Endothelial cell of umbilical vein (primary cell): Measurements from ENCODE around the gene MLH1. TPM values are rescaled to one million over a fixed set of nuclear protein-coding genes. Genes with fewer than 3 reads are reported as not detected.

Experiments
- BruUV-seq: library from RNA; stranded (reverse); fragments of 400-500 nt; replicated peaks from 2 replicates; lab custom pipeline; 2021; lab: Mats Ljungman, UMichigan
- CTCF ChIA-PET: fragments of 300-600, 350-600 bp; sonication (Branson Sonifier 250); formaldehyde crosslinking; loops from one replicate; lab custom pipeline; 2021; ENCODE audit warnings: antibody characterized with exemption, inconsistent platforms; lab: Charles Lee
- POLR2A ChIA-PET: fragments of 300-600, 350-600 bp; sonication (Branson Sonifier 250); formaldehyde crosslinking; loops from one replicate; lab custom pipeline; 2021; ENCODE audit warnings: antibody characterized with exemption, inconsistent platforms; lab: Charles Lee
- DNase-seq: peaks from one replicate; pipeline ENCODE4 v3.0.0-alpha.2; 2011; ENCODE audit warnings: low read depth, low spot score
- FAIRE-seq: peaks from 2 replicates; lab custom pipeline; 2011; peaks lifted over from hg19 to GRCh38; lab: Jason Lieb, UNC
- H2AFZ ChIP-seq: 2 replicates; pipeline ENCODE4 v1.6.0; 2012; ENCODE audit warnings: low read depth, low read length, control low read depth, inconsistent platforms
- H3K27ac ChIP-seq: 2 replicates; pipeline ENCODE4 v1.5.1; 2011; ENCODE audit warnings: low read depth, mild to moderate bottlenecking, control low read depth, low read length, moderate library complexity; ENCODE audit not compliant: insufficient read depth
- H3K27me3 ChIP-seq, 2 experiments: 2 replicates each; pipeline versions ENCODE4 v1.6.0 to v1.6.1; 2011; ENCODE audit warnings: low read length in 2 of 2, mixed read lengths in 1 of 2; ENCODE audit not compliant: control insufficient read depth in 2 of 2, insufficient read depth in 2 of 2
- H3K36me3 ChIP-seq, 2 experiments: 2 replicates in 1 of 2; 3 replicates in 1 of 2; pipeline ENCODE4 v1.5.1; 2011; ENCODE audit warnings: low read length in 2 of 2, mild to moderate bottlenecking in 1 of 2, moderate library complexity in 1 of 2; ENCODE audit not compliant: control insufficient read depth in 2 of 2, insufficient read depth in 2 of 2; ENCODE audit errors: extremely low read depth in 1 of 2
- H3K4me1 ChIP-seq: 3 replicates; pipeline ENCODE4 v1.5.1; 2011; ENCODE audit warnings: mild to moderate bottlenecking, low read length; ENCODE audit not compliant: control insufficient read depth, insufficient read depth; ENCODE audit errors: extremely low read depth
- H3K4me2 ChIP-seq: 2 replicates; pipeline ENCODE4 v1.6.1; 2011; ENCODE audit warnings: low read length, control low read depth, mixed read lengths; ENCODE audit not compliant: insufficient read depth
- H3K4me3 ChIP-seq, 3 experiments: fragments of 200-600 bp in 1 of 3; sonication (generic), shearing (Covaris generic) in 1 of 3; replicated peaks in 1 of 3; 2 replicates each; pipeline ENCODE4 v1.5.1; 2011 to 2016; ENCODE audit warnings: control low read depth in 3 of 3, low read length in 3 of 3, mild to moderate bottlenecking in 2 of 3, inconsistent platforms in 1 of 3, low read depth in 1 of 3, moderate library complexity in 1 of 3; ENCODE audit not compliant: insufficient read depth in 1 of 3
- H3K79me2 ChIP-seq: 2 replicates; pipeline ENCODE4 v1.6.0; 2012; ENCODE audit warnings: low read length, inconsistent platforms; ENCODE audit not compliant: control insufficient read depth, insufficient read depth
- H3K9ac ChIP-seq: replicated peaks from 2 replicates; pipeline ENCODE3; 2011; ENCODE audit warnings: low read length, control low read depth; ENCODE audit not compliant: insufficient read depth; ENCODE audit errors: extremely low read depth
- H3K9me1 ChIP-seq: replicated peaks from 3 replicates; pipeline ENCODE4 v1.6.0; 2011; ENCODE audit warnings: mild to moderate bottlenecking, low read length; ENCODE audit not compliant: control insufficient read depth, insufficient read depth; ENCODE audit errors: extremely low read depth
- H3K9me3 ChIP-seq: replicated peaks from 2 replicates; pipeline ENCODE4 v1.5.1; 2012; ENCODE audit warnings: low read length, inconsistent platforms; ENCODE audit not compliant: control insufficient read depth, insufficient read depth
- H4K20me1 ChIP-seq: replicated peaks from 2 replicates; pipeline ENCODE3; 2011; ENCODE audit warnings: mild to moderate bottlenecking, low read length; ENCODE audit not compliant: control insufficient read depth, insufficient read depth; ENCODE audit errors: extremely low read depth
- CTCF ChIP-seq, 2 donors: IDR thresholded peaks; 1 replicate in 1 of 2; 2 replicates in 1 of 2; pipeline ENCODE4 v1.5.1; 2011; ENCODE audit warnings: low read length in 2 of 2, mild to moderate bottlenecking in 2 of 2, moderate library complexity in 2 of 2, control low read depth in 1 of 2, inconsistent platforms in 1 of 2, low read depth in 1 of 2; ENCODE audit not compliant: insufficient read depth in 1 of 2; ENCODE audit errors: extremely low read depth in 1 of 2
- EZH2 ChIP-seq: IDR thresholded peaks from 2 replicates; pipeline ENCODE4 v1.6.1; 2012; ENCODE audit warnings: borderline replicate concordance, low read depth, mild to moderate bottlenecking, moderate library complexity, low read length, inconsistent platforms; ENCODE audit not compliant: severe bottlenecking
- FOS ChIP-seq: IDR thresholded peaks from 2 replicates; pipeline ENCODE4 v1.6.1; 2011; ENCODE audit warnings: mild to moderate bottlenecking, low read length, moderate library complexity, borderline replicate concordance; ENCODE audit not compliant: insufficient read depth
- GATA2 ChIP-seq: IDR thresholded peaks from 2 replicates; pipeline ENCODE4 v1.7.0; 2011; ENCODE audit warnings: low read depth, mild to moderate bottlenecking, moderate library complexity, mixed read lengths, low read length; ENCODE audit not compliant: insufficient read length, insufficient read depth
- JUN ChIP-seq: IDR thresholded peaks from 2 replicates; pipeline ENCODE4 v1.6.1; 2011; ENCODE audit warnings: borderline replicate concordance, low read depth; ENCODE audit not compliant: insufficient read length, insufficient read depth
- MAX ChIP-seq: IDR thresholded peaks from 2 replicates; pipeline ENCODE4 v1.6.1; 2011; ENCODE audit not compliant: insufficient read depth, insufficient read length
- MYC ChIP-seq: IDR thresholded peaks from one replicate; pipeline ENCODE4 v1.6.1; 2011; ENCODE audit warnings: mild to moderate bottlenecking, low read depth, low read length
- POLR2A ChIP-seq: IDR thresholded peaks from 2 replicates; pipeline ENCODE4 v1.6.1; 2012; ENCODE audit warnings: low read depth, mild to moderate bottlenecking, control low read depth, low read length
- POLR2AphosphoS5 ChIP-seq: IDR thresholded peaks from 2 replicates; pipeline ENCODE4 v1.6.1; 2012; ENCODE audit warnings: low read depth, mild to moderate bottlenecking, control low read depth, low read length, moderate library complexity; ENCODE audit not compliant: insufficient read depth
- dilution Hi-C: fragments of 300-500 bp; cut with MboI; formaldehyde crosslinking; loops from one replicate; pipeline ENCODE4 v1.15.0; 2019; ENCODE audit warnings: low sequenced_read_pairs; ENCODE audit not compliant: extremely low pct_ligation_motif_present
- intact Hi-C: fragments of 100-400 bp; cut with micrococcal nuclease; formaldehyde crosslinking; loops from one replicate; pipeline ENCODE4 v1.10.0; 2022
- polyA plus RNA-seq, 4 experiments: library from polyadenylated mRNA; depleted of rRNA in 3 of 4; stranded (reverse) in 3 of 4; unstranded in 1 of 4; fragments of >200 nt; gene quantifications; 2 replicates each; pipeline versions ENCODE4 v1.2.1 to v1.2.3, GENCODE V29; 2011 to 2012; ENCODE audit warnings: missing spikeins in 1 of 4
- total RNA-seq: library from RNA; stranded (reverse); gene quantifications from 2 replicates; pipeline ENCODE4 v1.2.3, GENCODE V29; 2021

MLH1 gene
- total and polyA plus RNA-seq, 2 donors (not counting 3 experiments of a cell fraction or from before 2014, with no cell fraction given): 22.2 to 32.9 TPM

DNA sequence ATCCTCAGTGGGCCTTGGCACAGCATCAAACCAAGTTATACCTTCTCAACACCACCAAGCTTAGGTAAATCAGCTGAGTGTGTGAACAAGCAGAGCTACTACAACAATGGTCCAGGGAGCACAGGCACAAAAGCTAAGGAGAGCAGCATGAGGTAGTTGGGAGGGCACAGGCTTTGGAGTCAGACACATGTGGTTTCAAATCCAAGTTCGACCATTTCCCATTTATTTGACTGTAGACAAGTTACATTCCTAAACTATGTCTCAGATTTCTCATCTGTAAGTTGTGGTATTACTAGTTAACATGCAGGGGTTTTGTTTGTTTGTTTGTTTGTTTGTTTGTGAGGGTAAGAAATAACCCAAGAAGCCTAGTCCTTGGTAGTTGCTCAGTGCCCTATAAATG, 46.9 kb downstream of the MLH1 start:
- Histone ChIP-seq H3K9me3 (no peaks in the 10 kb centered on the region), H3K27ac (no peak overlapping the region), H3K9ac (no peak overlapping the region), H3K9me1 (no peaks in the 10 kb centered on the region), H3K36me3 (peaks cover 3% of the 10 kb centered on the region in 2 experiments), H4K20me1 (no peaks in the 10 kb centered on the region), H3K4me2 (no peak overlapping the region), H3K4me1 (no peaks in the 10 kb centered on the region), H3K79me2 (no peaks in the 10 kb centered on the region), H3K4me3 (no peak overlapping the region), H3K27me3 (no peaks in the 10 kb centered on the region), H2AFZ (no peak overlapping the region)
- intact Hi-C loops: no loop called here
- FAIRE-seq (no peak), DNase-seq (no peak)
- TF ChIP-seq CTCF (IDR thresholded peaks at IDR 0.05; ENCODE audit: extremely low read depth in 1 of 2, insufficient read depth in 1 of 2, low read depth in 1 of 2, low read length in 2 of 2) (no peak), POLR2A (no peak), JUN (no peak), MYC (no peak), POLR2AphosphoS5 (no peak), MAX (no peak), FOS (no peak), GATA2 (no peak), EZH2 (no peak)
- ChIA-PET CTCF (interaction anchor here (1.6 kb wide), 1 partner anchor 25 kb away, joined by 3 read pairs; no protein-coding TSS in a partner anchor), POLR2A (no interaction called here)
- dilution Hi-C loops: no loop called here
- no TSS peak for BruUV-seq
